ENCODE measurements around the gene ONECUT1.

ONECUT1 gene

GRCh38 chr15:52730594-52730993, 59.5 kb downstream of the ONECUT1 start:
- no peak for DNase-seq

- DNase-seq, result no peak
Measured at GRCh38 chr15:52730173-52730572, 60.0 kb downstream of the ONECUT1 start.

GRCh38 chr15:52728899-52729298, 61.2 kb downstream of the ONECUT1 start:
- DNase-seq, result no peak

GRCh38 chr15:52727815-52728214, 62.3 kb downstream of the ONECUT1 start:
- no peak for DNase-seq

GRCh38 chr15:52726195-52726594, 63.9 kb downstream of the ONECUT1 start:
- no peak for DNase-seq

- no peak for DNase-seq
Measured at GRCh38 chr15:52718551-52718950, 71.6 kb downstream of the ONECUT1 start.

- no peak for DNase-seq
Measured at GRCh38 chr15:52717924-52718323, 72.2 kb downstream of the ONECUT1 start.

- DNase-seq, result no peak
Measured at GRCh38 chr15:52717481-52717880, 72.7 kb downstream of the ONECUT1 start.

GRCh38 chr15:52716536-52716935, 73.6 kb downstream of the ONECUT1 start:
- no peak for DNase-seq

- DNase-seq, result no peak
Measured at GRCh38 chr15:52715411-52715810, 74.7 kb downstream of the ONECUT1 start.

GRCh38 chr15:52714968-52715367, 75.2 kb downstream of the ONECUT1 start:
- no peak for DNase-seq

GRCh38 chr15:52710708-52711389, 79.3 kb downstream of the ONECUT1 start:
- no peak for DNase-seq

GRCh38 chr15:52710050-52710707, 80.0 kb downstream of the ONECUT1 start:
- no peak for DNase-seq

- no peak for DNase-seq
Measured at GRCh38 chr15:52709187-52709981, 80.8 kb downstream of the ONECUT1 start.

Measured in stimulated activated CD4-positive, alpha-beta T cell treated with anti-CD3 and anti-CD28 coated beads, Interleukin-4, amount 100 ng/mL, for 1 hour (primary cell).